H1 (cell line): Measurements from ENCODE around the gene TRAPPC8. TPM values are rescaled to one million over a fixed set of nuclear protein-coding genes. Genes with fewer than 3 reads are reported as not detected.
A peak's percentile ranks its signal among the peaks of the same experiment; 100 is the strongest.

ENCODE experiments used
- CTCF ChIA-PET: fragments of 300-600 bp; sonication (Branson Sonifier 250); formaldehyde crosslinking; loops from one replicate; lab custom pipeline; 2021; ENCODE audit not compliant: partially characterized antibody; lab: Charles Lee
- POLR2A ChIA-PET: fragments of 300-600 bp; sonication (Branson Sonifier 250); formaldehyde crosslinking; loops from one replicate; lab custom pipeline; 2021; ENCODE audit warnings: inconsistent platforms; ENCODE audit not compliant: partially characterized antibody; lab: Charles Lee
- DNase-seq, 2 experiments: peaks; one replicate each; pipeline versions ENCODE4 v3.0.0 to v3.0.0-alpha.2; 2010 to 2022; ENCODE audit warnings: low spot score in 2 of 2, low read depth in 1 of 2, mixed read lengths in 1 of 2
- FAIRE-seq: peaks from 2 replicates; lab custom pipeline; 2011; peaks lifted over from hg19 to GRCh38; lab: Jason Lieb, UNC
- H2AFZ ChIP-seq: 2 replicates; pipeline ENCODE4 v1.8.1; 2012; ENCODE audit warnings: low read length, inconsistent platforms
- H2AK5ac ChIP-seq: 2 replicates; pipeline ENCODE4 v1.6.1; 2013; ENCODE audit warnings: low read depth, low read length
- H2BK120ac ChIP-seq: replicated peaks from 2 replicates; pipeline ENCODE3; 2013; ENCODE audit warnings: low read depth, low read length, inconsistent platforms
- H2BK12ac ChIP-seq: 2 replicates; pipeline ENCODE4 v1.6.1; 2013; ENCODE audit warnings: low read depth, low read length
- H2BK15ac ChIP-seq: 2 replicates; pipeline ENCODE4 v1.6.1; 2013; ENCODE audit warnings: low read length
- H2BK20ac ChIP-seq: 2 replicates; pipeline ENCODE4 v1.6.1; 2013; ENCODE audit warnings: low read length
- H2BK5ac ChIP-seq: 2 replicates; pipeline ENCODE4 v1.6.1; 2013; ENCODE audit warnings: low read depth, low read length
- H3K14ac ChIP-seq: 2 replicates; pipeline ENCODE4 v1.6.1; 2013; ENCODE audit warnings: inconsistent platforms; ENCODE audit not compliant: insufficient read length
- H3K18ac ChIP-seq: 2 replicates; pipeline ENCODE4 v1.6.1; 2013; ENCODE audit warnings: low read length; ENCODE audit errors: extremely low read depth
- H3K23ac ChIP-seq: 2 replicates; pipeline ENCODE4 v1.6.1; 2013; ENCODE audit warnings: inconsistent platforms; ENCODE audit not compliant: insufficient read length
- H3K23me2 ChIP-seq: 2 replicates; pipeline ENCODE4 v1.6.1; 2013; ENCODE audit warnings: low read depth, low read length
- H3K27ac ChIP-seq: 2 replicates; pipeline ENCODE4 v1.6.1; 2011; ENCODE audit warnings: low read depth, low read length, inconsistent platforms
- H3K27me3 ChIP-seq, 4 experiments: replicated peaks in 1 of 4; 1 replicate in 1 of 4; 2 replicates in 3 of 4; pipeline versions ENCODE4 v1.6.1 to v1.8.1; 2011 to 2013; ENCODE audit warnings: low read length in 3 of 4, mild to moderate bottlenecking in 3 of 4, inconsistent platforms in 2 of 4, mixed read lengths in 2 of 4, moderate library complexity in 1 of 4; ENCODE audit not compliant: control insufficient read depth in 3 of 4, insufficient read depth in 3 of 4; ENCODE audit errors: extremely low read depth in 1 of 4
- H3K36me3 ChIP-seq, 4 experiments: 2 replicates each; pipeline versions ENCODE4 v1.6.1 to v1.8.1; 2011 to 2013; ENCODE audit warnings: mild to moderate bottlenecking in 4 of 4, low read length in 3 of 4, moderate library complexity in 2 of 4, control low read depth in 1 of 4, inconsistent platforms in 1 of 4; ENCODE audit not compliant: insufficient read depth in 4 of 4, control insufficient read depth in 2 of 4
- H3K4ac ChIP-seq: replicated peaks from 2 replicates; pipeline ENCODE3; 2013; ENCODE audit warnings: low read length, low read depth, mixed read lengths, inconsistent platforms; ENCODE audit not compliant: insufficient read length
- H3K4me1 ChIP-seq, 4 experiments: replicated peaks in 1 of 4; 1 replicate in 1 of 4; 2 replicates in 3 of 4; pipeline versions ENCODE4 v1.6.1 to v1.8.1; 2011 to 2013; ENCODE audit warnings: low read length in 3 of 4, inconsistent platforms in 2 of 4, mixed read lengths in 1 of 4; ENCODE audit not compliant: insufficient read depth in 4 of 4, control insufficient read depth in 3 of 4
- H3K4me2 ChIP-seq, 2 experiments: 2 replicates each; pipeline versions ENCODE4 v1.6.1 to v1.8.1; 2011 to 2013; ENCODE audit warnings: low read depth in 2 of 2, low read length in 2 of 2, control low read depth in 1 of 2, inconsistent platforms in 1 of 2, mild to moderate bottlenecking in 1 of 2; ENCODE audit not compliant: insufficient read depth in 1 of 2
- H3K4me3 ChIP-seq, 4 experiments: fragments of 200-600, 300-600 bp in 1 of 4; sonication (generic), shearing (Covaris generic), sonication (Bioruptor Twin) in 1 of 4; 2 replicates each; pipeline versions ENCODE4 v1.5.1 to v1.8.1; 2011 to 2016; ENCODE audit warnings: low read length in 4 of 4, low read depth in 3 of 4, control low read depth in 2 of 4, inconsistent platforms in 2 of 4, mild to moderate bottlenecking in 2 of 4, mixed read lengths in 1 of 4, moderate library complexity in 1 of 4; ENCODE audit not compliant: insufficient read depth in 2 of 4; ENCODE audit errors: extremely low read depth in 1 of 4
- H3K56ac ChIP-seq: replicated peaks from 2 replicates; pipeline ENCODE3; 2013; ENCODE audit warnings: low read depth, mild to moderate bottlenecking, mixed read lengths, low read length, inconsistent platforms; ENCODE audit not compliant: insufficient read length
- H3K79me1 ChIP-seq: 2 replicates; pipeline ENCODE4 v1.6.1; 2013; ENCODE audit warnings: low read depth, low read length, control low read depth
- H3K79me2 ChIP-seq, 2 experiments: 2 replicates each; pipeline versions ENCODE4 v1.6.1 to v1.8.1; 2012 to 2013; ENCODE audit warnings: low read length in 2 of 2, mild to moderate bottlenecking in 2 of 2, inconsistent platforms in 1 of 2; ENCODE audit not compliant: insufficient read depth in 2 of 2, control insufficient read depth in 1 of 2
- H3K9ac ChIP-seq, 4 experiments: replicated peaks in 1 of 4; 1 replicate in 1 of 4; 2 replicates in 3 of 4; pipeline versions ENCODE4 v1.6.1 to v1.8.1; 2011 to 2013; ENCODE audit warnings: low read depth in 3 of 4, low read length in 3 of 4, control low read depth in 2 of 4, mild to moderate bottlenecking in 2 of 4, moderate library complexity in 2 of 4, inconsistent platforms in 1 of 4; ENCODE audit errors: extremely low read depth in 1 of 4
- H3K9me3 ChIP-seq, 2 experiments: 2 replicates each; pipeline versions ENCODE4 v1.6.1 to v1.8.1; 2012 to 2013; ENCODE audit warnings: mild to moderate bottlenecking in 2 of 2, moderate library complexity in 2 of 2, control low read depth in 1 of 2, inconsistent platforms in 1 of 2, low read depth in 1 of 2, low read length in 1 of 2, mixed read lengths in 1 of 2; ENCODE audit not compliant: insufficient read depth in 2 of 2
- H4K20me1 ChIP-seq, 2 experiments: replicated peaks in 1 of 2; 2 replicates each; pipeline versions ENCODE3 to v1.8.1; 2011 to 2013; ENCODE audit warnings: inconsistent platforms in 2 of 2, low read length in 2 of 2, mild to moderate bottlenecking in 1 of 2; ENCODE audit not compliant: insufficient read depth in 2 of 2, control insufficient read depth in 1 of 2
- H4K5ac ChIP-seq: 2 replicates; pipeline ENCODE4 v1.6.1; 2013; ENCODE audit warnings: low read length, low read depth, mixed read lengths, inconsistent platforms; ENCODE audit not compliant: insufficient read length
- H4K8ac ChIP-seq: 2 replicates; pipeline ENCODE4 v1.8.0; 2013; ENCODE audit warnings: mild to moderate bottlenecking, moderate library complexity, low read length, inconsistent platforms; ENCODE audit not compliant: insufficient read depth; ENCODE audit errors: extremely low read depth
- H4K91ac ChIP-seq: replicated peaks from 2 replicates; pipeline ENCODE3; 2013; ENCODE audit warnings: low read length, mixed read lengths, inconsistent platforms; ENCODE audit not compliant: insufficient read length
- BRCA1 ChIP-seq: IDR thresholded peaks from 2 replicates; pipeline ENCODE4 v1.6.1; 2012; ENCODE audit warnings: low read depth, low read length, improper control_type of control experiment
- CBX5 ChIP-seq: fragments of 300-800, 300-1000 bp; sonication (generic); IDR thresholded peaks from 2 replicates; pipeline ENCODE4 v1.7.1; 2016; ENCODE audit warnings: antibody characterized with exemption, low read length, low read depth
- CREB1 ChIP-seq: IDR thresholded peaks from 2 replicates; pipeline ENCODE4 v1.6.1; 2012; ENCODE audit warnings: inconsistent platforms
- GABPA ChIP-seq: IDR thresholded peaks from 2 replicates; pipeline ENCODE4 v1.6.1; 2011; ENCODE audit warnings: mild to moderate bottlenecking, low read length, moderate library complexity, borderline replicate concordance; ENCODE audit not compliant: insufficient read depth
- PHF8 ChIP-seq: fragments of 200-600 bp; sonication (generic); conservative IDR thresholded peaks from 2 replicates; pipeline ENCODE4 v1.7.1; 2012; ENCODE audit warnings: low read depth, mild to moderate bottlenecking, inconsistent platforms, low read length, moderate library complexity
- POLR2A ChIP-seq, 2 experiments: IDR thresholded peaks; 1 replicate in 1 of 2; 2 replicates in 1 of 2; pipeline ENCODE4 v1.6.1; 2011; ENCODE audit warnings: low read depth in 2 of 2, low read length in 2 of 2, mild to moderate bottlenecking in 2 of 2; ENCODE audit errors: control extremely low read depth in 1 of 2
- SRF ChIP-seq: IDR thresholded peaks from 2 replicates; pipeline ENCODE4 v1.6.1; 2011; ENCODE audit warnings: mild to moderate bottlenecking, low read depth, low read length, moderate library complexity
- WGBS, 2 experiments: shearing (Covaris generic) in 1 of 2; methylation state at CpG; one replicate each; pipeline versions ENCODE4 v1.1.6 to v1.1.7; 2013 to 2015; ENCODE audit warnings: low lambda C conversion rate in 2 of 2, mixed read lengths in 2 of 2, inconsistent platforms in 1 of 2, low coverage in 1 of 2, missing lambda C conversion rate in 1 of 2; ENCODE audit not compliant: insufficient replicate concordance in 2 of 2, insufficient coverage in 1 of 2, insufficient read length in 1 of 2; ENCODE audit errors: extremely low coverage in 1 of 2, missing lambda C conversion rate in 1 of 2; 5-methylcytosine and 5-hydroxymethylcytosine counted together
- polyA plus RNA-seq, 7 experiments: library from polyadenylated mRNA; depleted of rRNA in 3 of 7; stranded (reverse) in 5 of 7; unstranded in 2 of 7; fragments of >200 nt in 5 of 7; fragments of 200-250 nt in 2 of 7; gene quantifications; 1 replicate in 5 of 7; 2 replicates in 1 of 7; 4 replicates in 1 of 7; pipeline versions ENCODE4 v1.2.1 to v1.2.3, GENCODE V29; 2011 to 2013; ENCODE audit warnings: missing spikeins in 2 of 7, mixed read lengths in 2 of 7
- total RNA-seq: library from RNA; stranded (reverse); fragmentation: NEBNext Ultra II Directional; extraction: Animal tissue kit (Norgen Biotek cat#: 25700); gene quantifications from 2 replicates; pipeline ENCODE4 v1.2.1, GENCODE V29; 2021
- TF ChIP-seq, protein P1 (sequence below): IDR thresholded peaks from 2 replicates; pipeline ENCODE4 v1.6.1; 2012; ENCODE audit warnings: inconsistent platforms

Gene TRAPPC8
- total and polyA plus RNA-seq, 2 of the 8 experiments (the other 6 are each of a cell fraction or from before 2014, with no cell fraction given) = 43.6 to 56.5 TPM

DNA sequence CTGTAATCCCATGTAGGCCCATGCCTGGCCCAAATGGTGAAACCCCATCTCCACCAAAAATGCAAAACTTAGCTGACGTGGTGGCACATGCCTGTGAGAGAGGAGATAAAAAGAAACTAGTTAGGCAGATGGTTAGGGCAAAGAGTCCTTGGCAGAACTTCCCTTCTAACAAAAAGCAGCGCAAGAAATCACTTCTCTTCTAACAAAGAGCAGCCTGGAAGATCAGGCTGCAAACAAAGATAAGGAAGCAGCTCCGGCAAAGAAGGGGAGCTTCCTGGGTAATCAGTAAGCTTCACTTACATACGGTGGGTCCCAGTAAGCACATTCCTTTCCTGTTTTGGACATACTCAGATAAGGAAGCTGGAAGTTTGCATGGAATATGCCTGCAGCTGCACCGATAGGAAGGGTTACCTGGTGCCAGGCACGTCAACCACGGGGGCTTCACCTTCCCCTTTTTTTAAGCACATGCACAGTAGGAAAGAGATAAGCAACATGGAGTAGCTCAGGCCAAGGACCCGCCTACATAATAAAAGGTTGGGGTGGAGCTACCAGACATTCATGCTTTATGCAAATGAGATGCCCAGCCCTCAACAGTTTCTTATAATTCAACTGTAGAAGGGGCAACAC is 121.3 kb downstream of the TRAPPC8 start:
- H4K20me1 ChIP-seq = no peaks in the 10 kb centered on the region
- no peak overlapping the region for H3K23ac ChIP-seq
- TF ChIP-seq CBX5 = no peak
- TF ChIP-seq CREB1 = no peak
- TF ChIP-seq PHF8 = no peak
- no peak for TF ChIP-seq SRF
- TF ChIP-seq, protein P1, sequence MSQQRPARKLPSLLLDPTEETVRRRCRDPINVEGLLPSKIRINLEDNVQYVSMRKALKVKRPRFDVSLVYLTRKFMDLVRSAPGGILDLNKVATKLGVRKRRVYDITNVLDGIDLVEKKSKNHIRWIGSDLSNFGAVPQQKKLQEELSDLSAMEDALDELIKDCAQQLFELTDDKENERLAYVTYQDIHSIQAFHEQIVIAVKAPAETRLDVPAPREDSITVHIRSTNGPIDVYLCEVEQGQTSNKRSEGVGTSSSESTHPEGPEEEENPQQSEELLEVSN = no peak
- TF ChIP-seq BRCA1 = no peak
- no peak for TF ChIP-seq GABPA
- no peak for TF ChIP-seq POLR2A (IDR thresholded peaks at IDR 0.05; ENCODE audit: control extremely low read depth in 1 of 2, low read depth in 2 of 2, low read length in 2 of 2)
- WGBS, 2 experiments = 87% methylated on average over 8 of the region's 8 CpGs; no CpG with 5 or more reads in 1 of the 2 experiments
- no peak overlapping the region for H2BK15ac ChIP-seq
- H3K18ac ChIP-seq = 0 out of 2 replicates have a peak overlapping the region, but pooled peaks have one; percentile 49
- H2BK5ac ChIP-seq = no peak overlapping the region; the same call in 1 of the 2 replicates
- no peak overlapping the region for H3K4ac ChIP-seq
- peak overlapping the region; percentile 41; the same call in 1 of the 2 replicates for H2BK12ac ChIP-seq
- H3K27me3 ChIP-seq = no peaks in the 10 kb centered on the region
- no peaks in the 10 kb centered on the region for H3K23me2 ChIP-seq
- no peak overlapping the region for H3K27ac ChIP-seq
- H3K9me3 ChIP-seq = no peaks in the 10 kb centered on the region
- CTCF ChIA-PET = interaction anchor here (0.6 to 2.7 kb wide), 12 partner anchors 16 to 265 kb away, joined by 3 to 14 read pairs (median 4); no protein-coding TSS in a partner anchor
- H3K4me3 ChIP-seq = no peak overlapping the region
- no peak overlapping the region for H3K56ac ChIP-seq
- no peak for DNase-seq
- no peak overlapping the region for H2AK5ac ChIP-seq
- no peak overlapping the region for H3K9ac ChIP-seq
- no peak overlapping the region for H3K4me2 ChIP-seq
- H3K14ac ChIP-seq = no peak overlapping the region
- no peak overlapping the region for H4K8ac ChIP-seq
- no peaks in the 10 kb centered on the region for H3K36me3 ChIP-seq
- no peak overlapping the region for H4K5ac ChIP-seq
- H2AFZ ChIP-seq = 0 out of 2 replicates have a peak overlapping the region, but pooled peaks have one; percentile 43
- no peak overlapping the region for H2BK20ac ChIP-seq
- no peak overlapping the region for H4K91ac ChIP-seq
- H3K79me1 ChIP-seq = no peaks in the 10 kb centered on the region
- POLR2A ChIA-PET = interaction anchor here (0.7 to 1.7 kb wide), 2 partner anchors 20 to 122 kb away, joined by 3 to 6 read pairs; partner anchors contain the start of gene TRAPPC8
- FAIRE-seq = no peak
- peaks cover 3 to 26% (median 10%) of the 10 kb centered on the region in 4 experiments; a peak in 5 of 7 replicates for H3K4me1 ChIP-seq
- H3K79me2 ChIP-seq = no peaks in the 10 kb centered on the region
- no peak overlapping the region for H2BK120ac ChIP-seq
